Measurements from ENCODE around the gene VPS25. TPM values are rescaled to one million over a fixed set of nuclear protein-coding genes. Genes with fewer than 3 reads are reported as not detected.

Gene VPS25
- total and polyA plus RNA-seq, 5 donors from 2014 or later, result 29.4 to 73.3 (median 71.2) TPM

DNA sequence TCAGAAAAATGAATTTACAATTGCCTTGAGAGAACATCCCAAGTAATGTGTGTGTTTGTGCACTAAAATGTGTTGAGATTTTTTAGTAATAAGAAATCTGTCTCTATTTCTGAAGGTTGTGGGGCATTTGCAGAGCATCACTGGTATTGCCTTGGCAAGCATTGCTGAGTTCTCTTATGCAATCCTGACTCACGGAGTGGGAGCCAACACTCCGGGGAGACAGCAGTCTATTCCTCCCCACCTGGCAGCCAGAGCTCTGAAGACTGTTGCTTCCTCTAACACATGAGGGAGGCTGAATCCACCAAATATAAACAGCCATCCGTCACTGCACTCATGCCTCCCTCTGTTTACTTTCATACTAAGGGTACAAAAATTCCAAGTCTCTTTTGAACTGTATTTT is 36.0 kb downstream of the VPS25 start:
- no peak overlapping the region for H3K27ac Mint-ChIP-seq

DNA sequence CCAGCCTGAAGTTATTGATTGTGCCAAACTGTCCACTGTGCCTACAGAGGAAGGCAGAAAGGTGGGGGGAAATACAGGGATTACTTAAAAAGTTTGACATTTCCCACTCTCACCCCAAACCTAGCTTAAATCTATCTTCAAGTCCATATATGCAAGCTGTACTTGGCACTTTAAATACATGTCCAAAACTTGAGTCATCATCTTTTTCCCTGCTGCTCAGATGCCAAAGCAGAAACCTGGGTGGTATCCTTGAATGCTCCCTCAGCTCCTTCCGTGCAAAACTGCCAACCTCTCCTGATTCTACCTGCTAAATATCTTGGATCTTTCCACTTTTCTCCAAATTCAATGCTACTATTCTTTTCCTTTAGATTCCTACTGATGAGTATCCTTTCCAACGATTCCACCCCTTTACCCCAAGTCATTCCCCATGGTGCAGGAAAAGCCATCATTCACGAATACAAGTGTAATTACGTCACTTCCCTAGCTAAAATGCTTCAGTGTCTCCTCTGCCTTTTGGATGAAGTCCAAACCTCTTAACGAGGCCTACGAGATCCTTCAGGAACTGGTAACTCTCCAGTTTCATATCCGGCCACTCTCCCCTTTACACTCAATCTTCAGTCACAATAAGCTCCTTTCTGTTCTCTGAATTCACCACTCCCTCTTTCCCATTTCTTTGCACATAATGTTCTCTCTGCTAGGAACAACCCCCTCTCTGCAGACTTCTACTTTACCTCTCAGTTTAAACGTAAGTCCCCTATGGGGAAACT is 41.6 kb downstream of the VPS25 start:
- Histone ChIP-seq H3K27ac (ENCODE audit: insufficient read depth, low read length, poor library complexity, severe bottlenecking) (no peak overlapping the region), H3K4me3 (ENCODE audit: low read depth, low read length) (no peak overlapping the region), H3K27me3 (ENCODE audit: control insufficient read depth, insufficient read depth, low read length) (no peaks in the 10 kb centered on the region), H3K36me3 (ENCODE audit: control insufficient read depth, insufficient read depth, low read length) (peaks cover 84% of the 10 kb centered on the region), H3K9me3 (ENCODE audit: control insufficient read depth in 2 of 2, low read length in 2 of 2) (no peaks in the 10 kb centered on the region), H3K4me1 (ENCODE audit: control insufficient read depth, insufficient read depth, low read length, poor library complexity, severe bottlenecking) (no peaks in the 10 kb centered on the region)
- Mint-ChIP-seq H3K9me3 (no peaks in the 10 kb centered on the region), H3K27me3 (no peaks in the 10 kb centered on the region), H3K4me3 (peak overlapping the region in 1 of 4 donors; percentile 23), H3K36me3 (peaks cover 50% of the 10 kb centered on the region), H3K4me1 (peaks cover under 1 to 6% (median 4%) of the 10 kb centered on the region in 4 donors), H3K27ac (peak overlapping the region in 2 of 3 donors; percentile 7 to 31)
- no peak for DNase-seq
- no peak for ATAC-seq (ENCODE audit: low read depth in 2 of 2)

More for the DNA sequence above, 36.0 kb downstream of the VPS25 start:
- Mint-ChIP-seq H3K36me3 (peaks cover 27% of the 10 kb centered on the region), H3K27me3 (no peaks in the 10 kb centered on the region), H3K4me3 (no peak overlapping the region), H3K4me1 (peaks cover 0 to 4% (median 3%) of the 10 kb centered on the region in 4 donors), H3K9me3 (no peaks in the 10 kb centered on the region)
- Histone ChIP-seq H3K9me3 (ENCODE audit: control insufficient read depth in 2 of 2, low read length in 2 of 2) (no peaks in the 10 kb centered on the region), H3K27me3 (ENCODE audit: control insufficient read depth, insufficient read depth, low read length) (no peaks in the 10 kb centered on the region), H3K4me1 (ENCODE audit: control insufficient read depth, insufficient read depth, low read length, poor library complexity, severe bottlenecking) (no peaks in the 10 kb centered on the region), H3K4me3 (ENCODE audit: low read depth, low read length) (no peak overlapping the region), H3K36me3 (ENCODE audit: control insufficient read depth, insufficient read depth, low read length) (peaks cover 41% of the 10 kb centered on the region), H3K27ac (ENCODE audit: insufficient read depth, low read length, poor library complexity, severe bottlenecking) (no peak overlapping the region)
- ATAC-seq (ENCODE audit: low read depth in 2 of 2), result no peak
- DNase-seq, result no peak

DNA sequence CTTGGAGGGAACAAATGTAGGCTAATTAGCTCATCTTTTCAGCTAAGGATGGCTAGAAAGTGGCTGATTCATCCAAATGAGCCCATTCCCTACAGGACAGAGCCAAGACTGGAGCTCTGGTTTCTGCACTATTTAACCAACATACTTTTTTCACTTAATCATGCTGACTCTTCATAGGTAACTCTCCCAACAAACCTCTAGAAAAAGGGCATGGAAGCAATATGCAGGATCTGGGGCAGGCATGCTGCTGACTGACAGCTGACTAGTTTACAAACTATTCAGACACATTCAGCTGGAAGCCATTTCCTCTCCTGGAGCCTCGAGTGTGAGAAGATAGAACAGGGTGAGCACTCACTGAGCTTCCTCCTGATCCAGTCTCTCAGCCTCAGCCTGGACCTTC is 44.6 kb downstream of the VPS25 start:
- ATAC-seq (ENCODE audit: low read depth in 2 of 2), result no peak
- Mint-ChIP-seq H3K9me3 (no peaks in the 10 kb centered on the region), H3K4me3 (no peak overlapping the region), H3K27me3 (no peaks in the 10 kb centered on the region), H3K27ac (no peak overlapping the region), H3K4me1 (peaks cover 8 to 33% (median 15%) of the 10 kb centered on the region in 4 donors), H3K36me3 (peaks cover 47% of the 10 kb centered on the region)
- Histone ChIP-seq H3K36me3 (ENCODE audit: control insufficient read depth, insufficient read depth, low read length) (peaks cover 76% of the 10 kb centered on the region), H3K4me3 (ENCODE audit: low read depth, low read length) (no peak overlapping the region), H3K9me3 (ENCODE audit: control insufficient read depth in 2 of 2, low read length in 2 of 2) (no peaks in the 10 kb centered on the region), H3K27me3 (ENCODE audit: control insufficient read depth, insufficient read depth, low read length) (no peaks in the 10 kb centered on the region), H3K4me1 (ENCODE audit: control insufficient read depth, insufficient read depth, low read length, poor library complexity, severe bottlenecking) (peaks cover 2% of the 10 kb centered on the region), H3K27ac (ENCODE audit: insufficient read depth, low read length, poor library complexity, severe bottlenecking) (no peak overlapping the region)
- DNase-seq, result no peak

DNA sequence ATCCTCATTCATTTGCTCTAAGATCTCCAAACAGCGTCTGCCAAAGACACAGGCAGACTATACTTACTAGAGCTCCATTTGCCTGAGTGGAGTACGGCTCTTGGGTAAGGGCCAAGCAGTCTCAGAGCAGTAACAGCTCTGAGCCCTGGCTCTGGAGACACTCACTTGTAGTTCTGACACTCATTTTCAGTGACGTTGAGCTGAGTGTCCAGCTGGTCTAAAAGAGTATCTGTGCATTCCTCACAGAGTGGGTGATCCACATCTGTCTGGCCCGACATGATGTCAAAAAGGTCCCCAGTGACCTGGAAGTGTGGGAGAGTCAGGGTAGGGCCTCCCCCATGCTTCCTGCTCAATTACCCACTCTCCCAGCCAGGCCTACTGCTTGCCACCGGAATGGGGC is 45.1 kb downstream of the VPS25 start:
- H3K27ac Mint-ChIP-seq, result no peak overlapping the region
- no peak overlapping the region for H3K4me3 Mint-ChIP-seq
- no peaks in the 10 kb centered on the region for H3K27me3 Mint-ChIP-seq
- ATAC-seq (ENCODE audit: low read depth in 2 of 2) (no peak), DNase-seq (no peak)
- H3K4me1 Mint-ChIP-seq, result peaks cover 8 to 38% (median 15%) of the 10 kb centered on the region in 4 donors
- no peak overlapping the region for H3K4me3 ChIP-seq (ENCODE audit: low read depth, low read length)
- no peak overlapping the region for H3K27ac ChIP-seq (ENCODE audit: insufficient read depth, low read length, poor library complexity, severe bottlenecking)
- H3K36me3 Mint-ChIP-seq, result peaks cover 46% of the 10 kb centered on the region
- H3K36me3 ChIP-seq (ENCODE audit: control insufficient read depth, insufficient read depth, low read length), result peaks cover 76% of the 10 kb centered on the region
- no peaks in the 10 kb centered on the region for H3K27me3 ChIP-seq (ENCODE audit: control insufficient read depth, insufficient read depth, low read length)
- no peaks in the 10 kb centered on the region for H3K9me3 ChIP-seq (ENCODE audit: control insufficient read depth in 2 of 2, low read length in 2 of 2)
- no peaks in the 10 kb centered on the region for H3K9me3 Mint-ChIP-seq
- peaks cover 8% of the 10 kb centered on the region for H3K4me1 ChIP-seq (ENCODE audit: control insufficient read depth, insufficient read depth, low read length, poor library complexity, severe bottlenecking)

DNA sequence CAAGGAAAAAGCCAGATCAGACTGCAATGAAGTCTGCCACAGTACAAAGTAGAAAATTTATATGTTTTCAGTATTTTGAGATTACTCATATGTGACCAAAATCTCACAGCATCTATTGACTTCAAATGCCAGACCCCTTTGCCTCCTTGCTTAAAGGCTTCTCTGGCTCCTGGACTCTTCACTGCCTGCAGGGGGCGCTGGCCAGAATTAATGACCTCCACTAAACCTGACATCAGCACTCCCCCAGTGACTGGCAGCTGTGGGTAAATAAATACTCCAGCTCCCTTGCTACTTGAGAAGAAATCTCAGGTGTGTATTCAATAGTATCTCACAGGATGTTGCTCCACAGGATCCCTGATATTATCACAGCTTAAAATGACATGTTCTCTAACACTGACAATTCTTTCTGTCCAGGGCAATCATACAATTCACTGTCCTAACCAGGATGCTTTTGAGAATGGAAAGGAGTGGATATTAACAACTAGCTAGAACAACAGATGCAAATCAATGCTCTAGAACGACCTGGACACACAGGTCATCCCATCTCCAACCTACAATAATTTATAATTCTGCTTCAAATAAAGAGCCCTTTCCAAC is 46.8 kb downstream of the VPS25 start:
- peak; percentile 49 to 75 (median 50) for DNase-seq

DNA sequence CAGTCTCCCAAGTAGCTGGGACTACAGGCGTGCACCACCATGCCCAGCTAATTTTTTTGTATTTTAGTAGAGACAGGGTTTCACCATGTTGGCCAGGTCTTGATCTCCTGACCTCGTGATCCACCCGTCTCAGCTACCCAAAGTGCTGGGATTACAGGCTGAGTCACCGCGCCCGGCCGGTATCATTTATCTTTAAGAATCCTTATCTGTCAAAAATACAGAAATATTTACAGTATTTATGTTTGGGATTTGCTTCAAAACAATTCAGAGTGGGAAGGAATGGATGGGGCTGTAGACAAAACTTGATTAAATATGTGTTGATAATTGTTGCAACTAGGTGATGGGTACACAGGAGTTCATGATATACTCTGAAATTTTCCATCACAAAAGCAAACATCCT is 47.9 kb downstream of the VPS25 start:
- Histone ChIP-seq H3K36me3 (ENCODE audit: control insufficient read depth, insufficient read depth, low read length) (peaks cover 48% of the 10 kb centered on the region), H3K27me3 (ENCODE audit: control insufficient read depth, insufficient read depth, low read length) (no peaks in the 10 kb centered on the region), H3K27ac (ENCODE audit: insufficient read depth, low read length, poor library complexity, severe bottlenecking) (no peak overlapping the region), H3K4me1 (ENCODE audit: control insufficient read depth, insufficient read depth, low read length, poor library complexity, severe bottlenecking) (peaks cover 12% of the 10 kb centered on the region), H3K9me3 (ENCODE audit: control insufficient read depth in 2 of 2, low read length in 2 of 2) (no peaks in the 10 kb centered on the region), H3K4me3 (ENCODE audit: low read depth, low read length) (no peak overlapping the region)
- Mint-ChIP-seq H3K4me3 (peak overlapping the region in 3 of 4 donors; percentile 43 to 67 (median 56)), H3K4me1 (peaks cover 8 to 49% (median 19%) of the 10 kb centered on the region in 4 donors), H3K27ac (no peak overlapping the region), H3K36me3 (peaks cover 26% of the 10 kb centered on the region), H3K27me3 (peaks cover 5% of the 10 kb centered on the region), H3K9me3 (peaks cover 0 to 1% (median 0%) of the 10 kb centered on the region in 7 donors)
- no peak for DNase-seq
- no peak for ATAC-seq (ENCODE audit: low read depth in 2 of 2)

More for the DNA sequence above, 46.8 kb downstream of the VPS25 start:
- ATAC-seq (ENCODE audit: low read depth in 2 of 2), result no peak
- H3K27ac Mint-ChIP-seq, result peak overlapping the region in 2 of 3 donors; percentile 11 to 42
- H3K9me3 Mint-ChIP-seq, result peaks cover 0 to 1% (median 0%) of the 10 kb centered on the region in 7 donors
- Histone ChIP-seq H3K4me3 (ENCODE audit: low read depth, low read length) (no peak overlapping the region), H3K4me1 (ENCODE audit: control insufficient read depth, insufficient read depth, low read length, poor library complexity, severe bottlenecking) (peaks cover 12% of the 10 kb centered on the region), H3K36me3 (ENCODE audit: control insufficient read depth, insufficient read depth, low read length) (peaks cover 59% of the 10 kb centered on the region), H3K27ac (ENCODE audit: insufficient read depth, low read length, poor library complexity, severe bottlenecking) (no peak overlapping the region), H3K9me3 (ENCODE audit: control insufficient read depth in 2 of 2, low read length in 2 of 2) (no peaks in the 10 kb centered on the region), H3K27me3 (ENCODE audit: control insufficient read depth, insufficient read depth, low read length) (no peaks in the 10 kb centered on the region)
- H3K27me3 Mint-ChIP-seq, result peaks cover 5% of the 10 kb centered on the region
- peaks cover 8 to 47% (median 19%) of the 10 kb centered on the region in 4 donors for H3K4me1 Mint-ChIP-seq
- H3K36me3 Mint-ChIP-seq, result peaks cover 31% of the 10 kb centered on the region
- peak overlapping the region in 2 of 4 donors; percentile 11 to 73 for H3K4me3 Mint-ChIP-seq

DNA sequence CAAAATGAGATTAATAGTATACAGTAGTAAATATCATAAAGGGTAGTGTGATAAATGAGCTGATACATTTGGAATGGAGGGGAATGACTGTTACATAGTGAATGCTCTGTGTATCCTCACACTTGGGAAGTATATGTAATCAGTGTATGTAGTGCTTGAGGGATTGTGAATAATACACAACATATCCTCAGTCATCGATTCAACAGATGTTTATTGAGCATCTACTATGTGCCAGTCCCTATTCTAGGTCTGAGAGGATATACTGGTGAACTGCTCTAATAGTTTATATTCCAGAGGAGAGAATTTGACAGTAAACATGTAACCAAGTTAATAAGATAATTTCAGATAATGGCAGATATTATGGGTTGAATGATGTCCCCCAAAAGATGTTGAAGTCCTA is 54.2 kb downstream of the VPS25 start:
- Histone ChIP-seq H3K9me3 (ENCODE audit: control insufficient read depth in 2 of 2, low read length in 2 of 2) (no peaks in the 10 kb centered on the region), H3K36me3 (ENCODE audit: control insufficient read depth, insufficient read depth, low read length) (no peaks in the 10 kb centered on the region), H3K4me3 (ENCODE audit: low read depth, low read length) (no peak overlapping the region), H3K27me3 (ENCODE audit: control insufficient read depth, insufficient read depth, low read length) (peaks cover 3% of the 10 kb centered on the region), H3K27ac (ENCODE audit: insufficient read depth, low read length, poor library complexity, severe bottlenecking) (no peak overlapping the region), H3K4me1 (ENCODE audit: control insufficient read depth, insufficient read depth, low read length, poor library complexity, severe bottlenecking) (peaks cover 12% of the 10 kb centered on the region)
- DNase-seq, result no peak
- ATAC-seq (ENCODE audit: low read depth in 2 of 2), result no peak
- Mint-ChIP-seq H3K36me3 (peaks cover 3% of the 10 kb centered on the region), H3K27me3 (peaks cover 24% of the 10 kb centered on the region), H3K9me3 (peaks cover 0 to 1% (median 0%) of the 10 kb centered on the region in 7 donors), H3K27ac (no peak overlapping the region), H3K4me1 (peaks cover 2 to 29% (median 8%) of the 10 kb centered on the region in 4 donors), H3K4me3 (no peak overlapping the region)

Data from CD4-positive, CD25-positive, alpha-beta regulatory T cell (primary cell).